ENCODE results near the gene ADAMTSL3.

GRCh38 chr15:83927704-83928391 is 273.9 kb downstream of the ADAMTSL3 start:
- TF ChIP-seq CTCF (IDR thresholded peaks at IDR 0.05) (no peak), ATF3 (CRISPR knock-in tag; conservative IDR thresholded peaks at IDR 0.05) (no peak), ATF6 (CRISPR knock-in tag; IDR thresholded peaks at IDR 0.05) (no peak), CREB1 (CRISPR knock-in tag; IDR thresholded peaks at IDR 0.05) (no peak), ZNF317 (CRISPR knock-in tag; IDR thresholded peaks at IDR 0.05; ENCODE audit: borderline replicate concordance, low read depth) (no peak), MAX (CRISPR knock-in tag; IDR thresholded peaks at IDR 0.05) (no peak), SMAD4 (CRISPR knock-in tag; IDR thresholded peaks at IDR 0.05) (no peak), ZNF121 (CRISPR knock-in tag; IDR thresholded peaks at IDR 0.05) (no peak), USF1 (CRISPR knock-in tag; IDR thresholded peaks at IDR 0.05) (no peak), FOXP1 (CRISPR knock-in tag; IDR thresholded peaks at IDR 0.05; ENCODE audit: borderline replicate concordance) (no peak), JUN (CRISPR knock-in tag; IDR thresholded peaks at IDR 0.05) (no peak), USF2 (CRISPR knock-in tag; IDR thresholded peaks at IDR 0.05) (no peak), ZNF281 (CRISPR knock-in tag; IDR thresholded peaks at IDR 0.05) (no peak), TEAD4 (CRISPR knock-in tag; IDR thresholded peaks at IDR 0.05) (no peak)
